CD1c-positive myeloid dendritic cell (primary cell): Measurements from ENCODE around the gene GFRA1.

ENCODE experiments used
- DNase-seq: peaks from one replicate; pipeline ENCODE4 v3.0.0-alpha.2; 2016; ENCODE audit errors: extremely low spot score

Gene GFRA1

GRCh38 chr10:116104210-116104932, 168.6 kb downstream of the GFRA1 start:
- DNase-seq, result no peak

GRCh38 chr10:116103668-116104067, 169.3 kb downstream of the GFRA1 start:
- DNase-seq, result no peak

GRCh38 chr10:116101616-116102315, 171.2 kb downstream of the GFRA1 start:
- DNase-seq, result no peak

GRCh38 chr10:116100984-116101383, 172.0 kb downstream of the GFRA1 start:
- DNase-seq, result no peak

- no peak for DNase-seq
These were observed 174.0 kb downstream of the GFRA1 start for GRCh38 chr10:116099023-116099420.

- DNase-seq, result no peak
These were observed 174.5 kb downstream of the GFRA1 start for GRCh38 chr10:116098411-116099022.

DNA sequence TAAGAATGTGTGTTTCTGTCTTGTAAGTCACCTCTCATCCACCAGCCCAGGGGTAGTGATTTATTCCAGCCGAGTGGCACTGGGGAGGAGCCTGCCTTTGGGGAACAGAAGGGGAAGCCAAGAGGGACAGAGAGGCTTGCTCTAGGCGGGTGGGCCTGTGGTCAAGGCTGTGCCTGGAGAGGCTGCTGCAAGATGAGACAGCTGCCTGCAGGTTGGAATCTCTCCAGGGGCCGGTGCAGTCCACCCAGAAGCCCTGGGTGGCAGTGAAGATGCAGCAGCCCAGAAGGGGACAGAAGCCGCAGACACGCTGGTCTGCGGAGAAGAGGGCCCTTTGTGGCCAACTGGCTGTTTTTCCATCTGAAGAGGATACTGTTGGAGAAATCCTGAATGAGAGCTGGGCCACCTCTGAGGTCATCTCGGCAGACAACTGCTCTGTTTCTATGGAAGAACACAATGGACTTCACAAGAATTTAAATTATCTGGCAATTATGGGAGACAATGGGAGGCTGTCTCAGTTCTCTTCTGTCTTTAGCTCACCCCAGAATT, 175.7 kb downstream of the GFRA1 start:
- no peak for DNase-seq

DNA sequence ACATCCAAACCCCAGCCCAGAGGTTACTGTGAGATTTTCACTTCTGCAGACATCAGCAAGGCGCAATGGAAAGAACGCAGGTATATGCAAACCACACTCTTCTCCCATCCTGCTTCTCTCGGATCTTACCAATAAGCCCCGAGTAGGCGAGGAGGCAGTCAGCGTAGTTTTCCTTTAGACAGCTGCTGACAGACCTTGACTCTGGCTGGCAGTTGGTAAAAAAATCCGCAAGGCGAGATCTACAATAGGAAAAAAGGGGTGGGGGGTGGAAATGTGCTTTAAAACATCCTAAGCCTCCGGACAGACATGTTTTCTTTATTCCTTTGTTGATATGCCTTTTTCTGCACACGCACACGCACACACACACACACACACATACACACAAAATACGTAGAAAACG, 176.5 kb downstream of the GFRA1 start:
- no peak for DNase-seq

GRCh38 chr10:116094356-116094755, 178.7 kb downstream of the GFRA1 start:
- DNase-seq, result no peak

DNA sequence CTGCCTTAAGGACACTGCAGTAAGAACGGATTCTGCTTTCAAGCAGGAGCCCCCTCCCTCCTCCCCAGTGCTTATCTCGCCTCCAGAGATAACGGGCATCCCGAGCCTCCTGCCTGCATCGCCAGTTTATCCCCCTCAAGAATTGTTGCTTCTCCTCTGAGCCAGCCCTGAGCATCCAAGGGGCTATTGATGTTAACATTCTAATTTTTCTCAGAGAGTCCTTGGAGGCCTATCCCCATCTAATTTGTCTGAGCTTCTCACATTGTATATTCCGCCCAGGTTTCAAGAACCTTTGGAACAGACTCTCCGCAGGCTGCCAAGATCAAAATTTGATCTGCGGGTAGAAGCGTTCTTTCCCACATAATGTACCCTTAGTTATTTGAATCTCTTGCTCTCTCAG, 180.0 kb downstream of the GFRA1 start:
- DNase-seq, result no peak

GRCh38 chr10:116088985-116089384, 184.0 kb downstream of the GFRA1 start:
- DNase-seq, result no peak

- DNase-seq, result no peak
These were observed 187.7 kb downstream of the GFRA1 start for GRCh38 chr10:116085323-116085722.

GRCh38 chr10:116084161-116084560, 188.8 kb downstream of the GFRA1 start:
- DNase-seq, result no peak

DNA sequence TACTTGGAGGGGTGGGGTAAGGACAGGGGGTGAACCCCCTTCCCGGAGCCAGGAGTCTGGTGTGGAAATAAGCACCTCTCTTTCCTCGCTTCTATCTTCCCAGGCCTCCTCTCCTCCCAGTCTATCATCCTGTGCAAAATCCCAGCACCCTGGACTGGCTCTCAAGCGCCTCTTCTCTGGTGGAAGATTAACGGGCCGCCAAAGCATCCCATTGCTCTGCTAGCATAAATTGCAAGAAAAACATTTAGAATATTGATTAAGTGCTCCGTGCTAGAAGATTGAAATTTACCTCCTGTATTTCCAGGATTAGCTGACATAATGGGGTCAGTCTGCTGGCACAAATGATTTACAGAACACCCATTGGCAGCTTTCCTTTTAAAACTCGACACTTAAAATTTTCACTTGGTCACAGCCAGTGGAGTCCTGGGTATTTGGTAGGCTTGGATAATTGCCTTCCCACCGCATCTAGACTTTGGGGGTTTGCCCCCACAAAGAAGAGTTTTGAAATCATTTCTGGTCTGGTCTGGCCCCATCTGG, 189.7 kb downstream of the GFRA1 start:
- DNase-seq, result no peak

DNA sequence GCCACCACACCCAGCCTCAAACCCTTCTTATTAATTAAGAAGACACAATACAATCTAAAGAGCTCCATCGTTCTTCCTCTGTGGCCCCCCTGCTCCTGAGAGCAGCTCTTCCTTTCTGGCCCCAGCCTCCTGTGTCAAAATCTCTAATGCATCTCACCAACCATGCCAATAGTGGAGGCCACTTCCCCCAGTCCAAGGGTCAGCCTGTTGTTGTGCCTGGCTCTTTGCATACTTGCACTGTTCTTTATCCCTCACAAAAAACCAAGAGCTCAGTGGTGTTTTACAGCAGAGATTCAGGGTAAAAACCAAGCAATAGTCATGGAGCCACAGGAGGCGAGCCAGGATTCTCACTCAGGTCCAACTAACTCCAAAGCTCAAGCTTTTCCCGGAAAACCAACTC, 190.2 kb downstream of the GFRA1 start:
- no peak for DNase-seq

DNA sequence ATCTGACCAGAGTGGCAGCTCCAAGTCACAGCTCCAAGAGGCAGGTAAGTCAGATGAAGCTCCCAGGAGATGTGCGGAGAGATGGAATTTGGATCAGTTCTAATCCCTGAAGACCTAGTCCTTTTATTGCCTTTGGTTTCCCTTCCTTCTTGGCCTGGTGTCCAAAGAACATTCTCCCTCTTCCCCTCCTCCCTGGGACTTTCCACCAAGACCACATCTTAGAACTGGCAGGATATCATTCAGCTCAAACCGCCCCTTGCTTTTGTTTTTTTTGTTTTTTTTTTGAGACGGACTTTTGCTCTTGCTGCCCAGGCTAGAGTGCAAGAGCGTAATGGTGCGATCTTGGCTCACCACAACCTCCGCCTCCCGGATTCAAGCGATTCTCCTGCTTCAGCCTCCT, 190.8 kb downstream of the GFRA1 start:
- no peak for DNase-seq

DNA sequence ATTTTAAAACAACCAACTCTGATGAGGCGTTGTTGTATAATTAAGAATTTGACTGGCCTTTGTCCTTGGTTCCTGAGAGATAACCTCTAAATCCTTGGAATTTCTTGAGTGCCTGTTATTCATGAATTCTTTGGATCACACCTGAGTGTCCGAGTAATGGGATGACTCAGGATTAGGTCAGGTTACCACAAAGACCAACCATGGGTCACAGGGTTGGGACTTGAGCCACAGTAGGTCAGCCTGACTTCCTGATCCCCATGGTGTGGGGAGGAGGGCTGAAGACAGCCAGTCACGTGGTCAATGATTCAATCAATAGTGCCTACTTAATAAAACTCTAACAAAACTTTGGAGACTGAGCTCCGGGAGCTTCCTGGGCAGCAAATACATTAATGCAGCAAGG, 192.5 kb downstream of the GFRA1 start:
- DNase-seq, result no peak

DNA sequence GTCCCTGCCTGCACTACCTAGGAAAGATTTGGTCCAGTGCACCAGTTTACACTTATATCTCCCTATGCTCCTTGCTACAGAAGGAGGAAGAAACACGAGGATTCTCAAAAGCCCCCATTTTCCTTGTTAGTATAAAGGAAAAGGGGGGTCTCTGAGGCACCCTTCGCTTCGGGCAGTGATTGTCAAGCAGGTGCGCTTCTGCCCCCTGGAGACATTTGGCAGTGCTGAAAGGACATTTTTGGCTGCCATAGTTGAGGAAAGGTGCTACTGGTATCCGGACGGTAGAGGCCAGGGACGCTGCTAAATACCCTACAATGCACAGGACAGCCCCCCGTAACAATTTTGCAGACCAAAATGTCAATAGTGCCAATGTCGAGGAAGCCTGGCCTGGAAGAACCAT, 193.7 kb downstream of the GFRA1 start:
- DNase-seq, result no peak

- no peak for DNase-seq
These were observed 196.4 kb downstream of the GFRA1 start for GRCh38 chr10:116076621-116077020.

- no peak for DNase-seq
These were observed 199.5 kb downstream of the GFRA1 start for GRCh38 chr10:116073510-116073909.

- DNase-seq, result no peak
These were observed 200.0 kb downstream of the GFRA1 start for GRCh38 chr10:116073001-116073400.

DNA sequence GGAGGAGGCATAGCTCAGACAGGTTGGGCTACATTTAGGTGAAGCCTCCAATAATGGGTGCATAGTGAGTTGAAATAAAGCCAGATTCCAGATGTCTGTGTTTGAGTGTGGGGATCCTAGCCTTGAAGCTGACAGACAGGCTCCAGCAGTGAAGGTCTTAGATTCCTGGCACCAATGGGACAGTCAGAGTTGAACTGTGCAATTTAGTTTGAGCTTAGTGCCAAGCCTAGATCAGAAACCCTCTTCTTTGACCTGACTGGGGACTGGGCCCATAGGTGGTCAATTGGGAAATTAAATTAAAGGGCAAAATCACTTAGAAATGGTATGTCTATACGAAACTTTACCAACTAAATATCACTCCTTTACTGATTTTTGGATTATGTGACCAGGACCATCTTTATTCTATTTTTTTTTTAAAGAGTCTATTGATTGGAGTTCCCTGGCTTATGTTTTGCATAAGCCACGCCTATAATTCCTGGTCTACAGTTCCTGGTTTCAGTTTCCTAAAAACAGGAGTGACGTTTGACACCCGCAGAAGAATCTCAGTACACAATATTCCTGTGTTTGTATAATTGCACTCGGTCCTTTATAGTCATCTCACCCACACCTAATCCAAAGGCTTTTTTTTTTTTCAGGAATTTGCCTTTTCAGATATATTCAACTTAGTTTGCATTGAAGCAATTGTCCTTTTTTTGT, 201.4 kb downstream of the GFRA1 start:
- DNase-seq, result no peak
